ENCODE results near the gene HNRNPUL2.
"Not testable (repeated sequence)": the region's sequence is repeated elsewhere in the genome, so short reads cannot be mapped to it uniquely, and the experiment has no call there.

GRCh38 chr11:62730076-62730475, 2.8 kb upstream of the HNRNPUL2 start:
- not testable (repeated sequence) for TF ChIP-seq CTCF (IDR thresholded peaks at IDR 0.05; ENCODE audit: poor library complexity, severe bottlenecking); EZH2 (IDR thresholded peaks at IDR 0.05; ENCODE audit: borderline replicate concordance, insufficient read depth, low read length, poor library complexity, severe bottlenecking); EP300 (conservative IDR thresholded peaks at IDR 0.05; ENCODE audit: poor library complexity, severe bottlenecking); POLR2AphosphoS5 (IDR thresholded peaks at IDR 0.05); REST (IDR thresholded peaks at IDR 0.05; ENCODE audit: borderline replicate concordance); RAD21 (conservative IDR thresholded peaks at IDR 0.05); MXI1 (conservative IDR thresholded peaks at IDR 0.05; ENCODE audit: poor library complexity, severe bottlenecking); TAF1 (IDR thresholded peaks at IDR 0.05; ENCODE audit: low read depth); SMC3 (conservative IDR thresholded peaks at IDR 0.05; ENCODE audit: poor library complexity)

All from neural cell (in vitro differentiated cells).